GM12878 (cell line): ENCODE data around the gene MB21D2. TPM values are rescaled to one million over a fixed set of nuclear protein-coding genes. Genes with fewer than 3 reads are reported as not detected.
A peak's percentile ranks its signal among the peaks of the same experiment; 100 is the strongest.

Experiments used
- ATAC-seq: fragments of 200-7000 bp; cut with Tn5 transposase; 3 replicates; pipeline ENCODE4 v1.9.1; 2020; ENCODE audit warnings: mild to moderate bottlenecking, moderate library complexity
- BruUV-seq: library from RNA; stranded (reverse); fragments of 400-500 nt; replicated peaks from 2 replicates; lab custom pipeline; 2021; lab: Mats Ljungman, UMichigan
- CTCF ChIA-PET: fragments of 300-600 bp; sonication (Branson Sonifier 250); formaldehyde crosslinking; extraction: SDS; loops from one replicate; lab custom pipeline; 2021; ENCODE audit warnings: inconsistent platforms; lab: Yijun Ruan, JAX
- POLR2A ChIA-PET: fragments of 350-600 bp; formaldehyde crosslinking; extraction: SDS; loops from one replicate; lab custom pipeline; 2021; ENCODE audit warnings: inconsistent platforms; lab: Charles Lee
- RAD21 ChIA-PET: fragments of 300-600 bp; sonication (Branson Sonifier 250); formaldehyde crosslinking; loops from one replicate; lab custom pipeline; 2023; ENCODE audit warnings: antibody characterized with exemption; ENCODE audit not compliant: unreplicated experiment; lab: Charles Lee
- SMC1A ChIA-PET: fragments of 300-600 bp; sonication (Branson Sonifier 250); formaldehyde crosslinking; loops from one replicate; lab custom pipeline; 2023; ENCODE audit not compliant: unreplicated experiment, uncharacterized antibody; lab: Charles Lee
- DNase-seq: peaks from one replicate; pipeline ENCODE4 v3.0.0-alpha.2; 2011; ENCODE audit warnings: low read depth, low spot score
- FAIRE-seq: peaks from 3 replicates; lab custom pipeline; 2011; peaks lifted over from hg19 to GRCh38; lab: Jason Lieb, UNC
- H2AFZ ChIP-seq: 2 replicates; pipeline ENCODE4 v1.6.0; 2011; ENCODE audit warnings: low read depth, low read length, control low read depth; ENCODE audit not compliant: control insufficient read depth
- H3K27ac ChIP-seq: 2 replicates; pipeline ENCODE4 v1.5.1; 2011; ENCODE audit warnings: control low read depth; ENCODE audit not compliant: control insufficient read depth, insufficient read depth
- H3K27me3 ChIP-seq, 2 experiments: replicated peaks in 1 of 2; 2 replicates each; pipeline versions ENCODE4 v1.6.0 to v1.6.1; 2011; ENCODE audit warnings: low read length in 1 of 2; ENCODE audit not compliant: control insufficient read depth in 2 of 2, insufficient read depth in 2 of 2
- H3K36me3 ChIP-seq, 2 experiments: 2 replicates each; pipeline ENCODE4 v1.5.1; 2011; ENCODE audit warnings: low read length in 1 of 2; ENCODE audit not compliant: control insufficient read depth in 2 of 2, insufficient read depth in 2 of 2
- H3K4me1 ChIP-seq: 2 replicates; pipeline ENCODE4 v1.6.1; 2011; ENCODE audit warnings: mild to moderate bottlenecking, low read length, moderate library complexity, mixed read lengths; ENCODE audit not compliant: control insufficient read depth, insufficient read depth
- H3K4me2 ChIP-seq: 2 replicates; pipeline ENCODE4 v1.6.0; 2011; ENCODE audit warnings: control low read depth; ENCODE audit not compliant: control insufficient read depth, insufficient read depth
- H3K4me3 ChIP-seq: fragments of 200-600 bp; sonication (generic); 2 replicates; pipeline ENCODE4 v1.5.1; 2016
- H3K79me2 ChIP-seq: 2 replicates; pipeline ENCODE4 v1.6.0; 2011; ENCODE audit warnings: low read length; ENCODE audit not compliant: control insufficient read depth, insufficient read depth
- H3K9ac ChIP-seq: 2 replicates; pipeline ENCODE4 v1.8.0; 2011; ENCODE audit warnings: low read length, control low read depth, mixed read lengths; ENCODE audit not compliant: control insufficient read depth, insufficient read depth
- H3K9me3 ChIP-seq: replicated peaks from 3 replicates; pipeline ENCODE4 v1.5.1; 2011; ENCODE audit warnings: mild to moderate bottlenecking, low read length; ENCODE audit not compliant: control insufficient read depth, insufficient read depth
- H4K20me1 ChIP-seq: 2 replicates; pipeline ENCODE4 v1.6.0; 2011; ENCODE audit not compliant: control insufficient read depth, insufficient read depth
- BHLHE40 ChIP-seq, 2 experiments: fragments of 450-650 bp in 1 of 2; IDR thresholded peaks; 2 replicates each; pipeline ENCODE4 v1.6.1; 2011 to 2017; ENCODE audit warnings: low read depth in 2 of 2, borderline replicate concordance in 1 of 2, improper control_type of control experiment in 1 of 2, low read length in 1 of 2, mild to moderate bottlenecking in 1 of 2
- RAD21 ChIP-seq: IDR thresholded peaks from 2 replicates; pipeline ENCODE4 v1.6.1; 2011; ENCODE audit warnings: mild to moderate bottlenecking, low read depth, low read length, moderate library complexity; ENCODE audit not compliant: insufficient read depth
- SMC3 ChIP-seq: IDR thresholded peaks from 2 replicates; pipeline ENCODE4 v1.6.1; 2011; ENCODE audit warnings: low read length, improper control_type of control experiment, borderline replicate concordance
- WGBS: methylation state at CpG from one replicate; pipeline ENCODE4 v1.1.6; 2016; ENCODE audit warnings: low lambda C conversion rate; ENCODE audit not compliant: insufficient replicate concordance, insufficient coverage; ENCODE audit errors: missing lambda C conversion rate; 5-methylcytosine and 5-hydroxymethylcytosine counted together
- in situ Hi-C: fragments of 300-500 bp; cut with MboI; formaldehyde crosslinking; loops from 9 replicates; pipeline ENCODE4 v1.14.3; 2018; ENCODE audit warnings: mixed read lengths
- intact Hi-C: fragments of 100-400 bp; cut with micrococcal nuclease; formaldehyde crosslinking; loops from one replicate; pipeline ENCODE4 v1.14.2; 2022; ENCODE audit not compliant: unreplicated experiment
- polyA plus RNA-seq, 11 experiments: library from polyadenylated mRNA; depleted of rRNA in 4 of 11; unstranded in 6 of 11; stranded (reverse) in 5 of 11; fragments of >200 nt; fragmentation: Nextera tagmentation in 4 of 11; fragmentation: Illumina TruSeq in 1 of 11; extraction: Ambion mirVana in 4 of 11; extraction: Trizol in 1 of 11; gene quantifications; 1 replicate in 1 of 11; 2 replicates in 10 of 11; pipeline versions ENCODE4 v1.2.1 to v1.2.3, GENCODE V29; 2011 to 2016; ENCODE audit warnings: inconsistent platforms in 2 of 11, missing spikeins in 2 of 11, low read depth in 1 of 11
- total RNA-seq, 4 experiments: library from RNA; depleted of rRNA in 3 of 4; stranded (reverse); fragments of >200 nt in 3 of 4; fragmentation: Illumina TruSeq in 1 of 4; extraction: Trizol in 1 of 4; gene quantifications; 2 replicates each; pipeline versions ENCODE4 v1.2.1 to v1.2.3, GENCODE V29; 2013 to 2021
- TF ChIP-seq, protein P1 (sequence below), 3 experiments: IDR thresholded peaks in 2 of 3; conservative IDR thresholded peaks in 1 of 3; 2 replicates each; pipeline ENCODE4 v1.5.1; 2011; ENCODE audit warnings: low read depth in 3 of 3, low read length in 3 of 3, mild to moderate bottlenecking in 3 of 3, control low read depth in 2 of 3, moderate library complexity in 2 of 3, inconsistent platforms in 1 of 3, mixed read lengths in 1 of 3; ENCODE audit not compliant: control insufficient read depth in 2 of 3, insufficient read depth in 1 of 3; ENCODE audit errors: extremely low read depth in 1 of 3

Gene MB21D2
- total and polyA plus RNA-seq, 10 of the 15 experiments (the other 5 are each of a cell fraction or from before 2014, with no cell fraction given): 7.9 to 21.2 (median 15.3) TPM

DNA sequence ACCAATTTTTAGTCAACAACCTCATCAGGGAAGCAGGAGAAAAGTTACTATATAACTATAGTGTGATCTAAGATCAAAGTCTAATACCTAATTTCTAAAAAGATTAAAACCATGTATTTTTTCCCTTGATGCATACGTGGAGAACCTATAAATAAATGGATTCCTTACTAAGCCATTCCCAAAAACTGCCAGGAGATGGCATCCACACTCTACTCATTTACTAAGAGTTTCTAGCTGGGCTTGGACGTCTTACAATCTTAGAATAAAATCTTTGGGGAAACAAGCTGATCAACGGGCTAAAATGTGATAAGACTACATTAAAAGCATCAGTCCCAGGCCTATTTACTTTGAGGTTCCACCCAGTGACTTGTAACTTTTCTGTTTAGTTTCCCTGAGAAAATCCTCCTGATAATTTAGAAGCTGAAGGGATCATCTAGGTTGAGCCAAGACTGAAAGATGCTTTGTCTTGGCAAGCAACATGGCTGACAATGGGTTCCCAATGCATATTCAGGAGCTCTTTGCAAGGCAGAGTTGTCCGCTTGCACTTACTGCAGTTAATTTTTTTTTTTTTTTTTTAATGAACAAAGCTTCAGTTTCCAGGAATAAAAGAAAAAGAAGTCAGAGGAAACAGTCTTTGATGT is 104.8 kb downstream of the MB21D2 start:
- Histone ChIP-seq H3K4me2 (no peak overlapping the region), H3K27ac (no peak overlapping the region), H3K4me3 (no peak overlapping the region), H3K79me2 (peaks cover 4% of the 10 kb centered on the region), H3K4me1 (peaks cover 10% of the 10 kb centered on the region), H3K9me3 (no peaks in the 10 kb centered on the region; the same call in 2 of the 3 replicates), H3K9ac (no peak overlapping the region)
- 60% methylated on average over 4 of the region's 4 CpGs for WGBS
- no peak for FAIRE-seq
- no peak for ATAC-seq
- SMC1A ChIA-PET: interaction anchor here (0.6 to 17.1 kb wide), 27 partner anchors 9 to 312 kb away, joined by 3 to 472 read pairs (median 4); partner anchors contain the start of gene MB21D2
- no peak for DNase-seq
- TF ChIP-seq BHLHE40 (IDR thresholded peaks at IDR 0.05; ENCODE audit: borderline replicate concordance in 1 of 2, low read depth in 2 of 2, low read length in 1 of 2) (no peak), RAD21 (peak; percentile 61), SMC3 (peak; percentile 38; the same call in 1 of the 2 replicates)
- TF ChIP-seq, protein P1, sequence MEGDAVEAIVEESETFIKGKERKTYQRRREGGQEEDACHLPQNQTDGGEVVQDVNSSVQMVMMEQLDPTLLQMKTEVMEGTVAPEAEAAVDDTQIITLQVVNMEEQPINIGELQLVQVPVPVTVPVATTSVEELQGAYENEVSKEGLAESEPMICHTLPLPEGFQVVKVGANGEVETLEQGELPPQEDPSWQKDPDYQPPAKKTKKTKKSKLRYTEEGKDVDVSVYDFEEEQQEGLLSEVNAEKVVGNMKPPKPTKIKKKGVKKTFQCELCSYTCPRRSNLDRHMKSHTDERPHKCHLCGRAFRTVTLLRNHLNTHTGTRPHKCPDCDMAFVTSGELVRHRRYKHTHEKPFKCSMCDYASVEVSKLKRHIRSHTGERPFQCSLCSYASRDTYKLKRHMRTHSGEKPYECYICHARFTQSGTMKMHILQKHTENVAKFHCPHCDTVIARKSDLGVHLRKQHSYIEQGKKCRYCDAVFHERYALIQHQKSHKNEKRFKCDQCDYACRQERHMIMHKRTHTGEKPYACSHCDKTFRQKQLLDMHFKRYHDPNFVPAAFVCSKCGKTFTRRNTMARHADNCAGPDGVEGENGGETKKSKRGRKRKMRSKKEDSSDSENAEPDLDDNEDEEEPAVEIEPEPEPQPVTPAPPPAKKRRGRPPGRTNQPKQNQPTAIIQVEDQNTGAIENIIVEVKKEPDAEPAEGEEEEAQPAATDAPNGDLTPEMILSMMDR (IDR thresholded peaks at IDR 0.05 in 2 of 3, conservative IDR thresholded peaks at IDR 0.05 in 1 of 3; ENCODE audit: control insufficient read depth in 2 of 3, extremely low read depth in 1 of 3, insufficient read depth in 1 of 3, low read depth in 3 of 3, low read length in 3 of 3): peak; percentile 15 to 47 (median 21); a peak in 4 of 6 replicates
- TF ChIP-seq, all 136 proteins: peak for 3
- intact Hi-C loops: loop anchor here (5.0 to 10.0 kb wide), 2 partner anchors 362 to 759 kb away; no protein-coding TSS in a partner anchor
- ChIA-PET RAD21 (interaction anchor here (0.8 to 14.6 kb wide), 16 partner anchors 8 to 348 kb away, joined by 3 to 425 read pairs (median 4); partner anchors contain the start of gene MB21D2), POLR2A (interaction anchor here (0.6 to 1.8 kb wide), 5 partner anchors 77 to 712 kb away, joined by 3 to 14 read pairs (median 3); no protein-coding TSS in a partner anchor), CTCF (interaction anchor here (0.6 to 13.7 kb wide), 30 partner anchors 9 to 759 kb away, joined by 3 to 440 read pairs (median 4); partner anchors contain the start of gene MB21D2)
- no peaks in the 10 kb centered on the region for H3K36me3 ChIP-seq
- H2AFZ ChIP-seq: no peak overlapping the region
- no peaks in the 10 kb centered on the region for H3K27me3 ChIP-seq
- in situ Hi-C loops: loop anchor here (5.0 kb wide), 1 partner anchor 759 kb away; no protein-coding TSS in a partner anchor
- H4K20me1 ChIP-seq: no peaks in the 10 kb centered on the region
- BruUV-seq: no TSS peak
